ENCODE data around the gene EFEMP2. TPM values are rescaled to one million over a fixed set of nuclear protein-coding genes. Genes with fewer than 3 reads are reported as not detected.

The EFEMP2 gene
- total RNA-seq, 1 donor from 2014 or later: 310 TPM

- H3K4me1 Mint-ChIP-seq (ENCODE audit: low read depth): peaks cover 50% of the 10 kb centered on the region
These were observed 18.9 kb upstream of the EFEMP2 start for GRCh38 chr11:65891219-65892136.

GRCh38 chr11:65890324-65891218 is 18.0 kb upstream of the EFEMP2 start, which contains the start of gene CCDC85B:
Gene CCDC85B (plus strand): TSS chr11:65890673. CDS start chr11:65890784, 111 bp downstream.
- H3K9me3 Mint-ChIP-seq (ENCODE audit: low read depth): no peaks in the 10 kb centered on the region
- H3K36me3 Mint-ChIP-seq (ENCODE audit: low read depth): peaks cover 9% of the 10 kb centered on the region
- H3K4me1 Mint-ChIP-seq (ENCODE audit: low read depth): peaks cover 52% of the 10 kb centered on the region
- peak within 1 kb of the TSS; percentile 99 for H3K27ac Mint-ChIP-seq (ENCODE audit: unreplicated experiment)
- H3K4me3 Mint-ChIP-seq (ENCODE audit: unreplicated experiment): peak within 1 kb of the TSS; percentile 99
- TF ChIP-seq CTCF (IDR thresholded peaks at IDR 0.05): peak; percentile 63
- peak; percentile 98 for DNase-seq (ENCODE audit: low spot score)
- H3K27me3 Mint-ChIP-seq (ENCODE audit: low read depth): no peaks in the 10 kb centered on the region

More at GRCh38 chr11:65891219-65892136, 18.9 kb upstream of the EFEMP2 start:
- peak overlapping the region; percentile 45 for H3K27ac Mint-ChIP-seq (ENCODE audit: unreplicated experiment)
- peaks cover 9% of the 10 kb centered on the region for H3K36me3 Mint-ChIP-seq (ENCODE audit: low read depth)
- no peaks in the 10 kb centered on the region for H3K9me3 Mint-ChIP-seq (ENCODE audit: low read depth)
- peak; percentile 54 for TF ChIP-seq CTCF (IDR thresholded peaks at IDR 0.05)
- peak overlapping the region; percentile 71 for H3K4me3 Mint-ChIP-seq (ENCODE audit: unreplicated experiment)
- DNase-seq (ENCODE audit: low spot score): no peak
- H3K27me3 Mint-ChIP-seq (ENCODE audit: low read depth): no peaks in the 10 kb centered on the region

- no peaks in the 10 kb centered on the region for H3K9me3 Mint-ChIP-seq (ENCODE audit: low read depth)
- peak within 1 kb of the TSS; percentile 99 for H3K27ac Mint-ChIP-seq (ENCODE audit: unreplicated experiment)
- DNase-seq (ENCODE audit: low spot score): peak; percentile 97
- TF ChIP-seq CTCF (IDR thresholded peaks at IDR 0.05): peak; percentile 84
- H3K4me3 Mint-ChIP-seq (ENCODE audit: unreplicated experiment): peak within 1 kb of the TSS; percentile 99
- peaks cover 61% of the 10 kb centered on the region for H3K4me1 Mint-ChIP-seq (ENCODE audit: low read depth)
- peaks cover 19% of the 10 kb centered on the region for H3K36me3 Mint-ChIP-seq (ENCODE audit: low read depth)
- no peaks in the 10 kb centered on the region for H3K27me3 Mint-ChIP-seq (ENCODE audit: low read depth)
These were observed 15.7 kb upstream of the EFEMP2 start, which contains the start of gene FIBP for GRCh38 chr11:65888163-65888814. Gene FIBP (minus strand): TSS chr11:65888471. CDS start chr11:65888418, 53 bp downstream.

GRCh38 chr11:65887723-65888162 is 15.1 kb upstream of the EFEMP2 start:
- no peaks in the 10 kb centered on the region for H3K9me3 Mint-ChIP-seq (ENCODE audit: low read depth)
- H3K27me3 Mint-ChIP-seq (ENCODE audit: low read depth): no peaks in the 10 kb centered on the region
- DNase-seq (ENCODE audit: low spot score): no peak
- TF ChIP-seq CTCF (IDR thresholded peaks at IDR 0.05): no peak
- H3K36me3 Mint-ChIP-seq (ENCODE audit: low read depth): peaks cover 19% of the 10 kb centered on the region
- peak overlapping the region; percentile 99 for H3K27ac Mint-ChIP-seq (ENCODE audit: unreplicated experiment)
- H3K4me3 Mint-ChIP-seq (ENCODE audit: unreplicated experiment): peak overlapping the region; percentile 99
- peaks cover 57% of the 10 kb centered on the region for H3K4me1 Mint-ChIP-seq (ENCODE audit: low read depth)
